Upper lobe of left lung (tissue), 4 donors: Measurements from ENCODE around the gene PZP.

Experiments
- CTCF ChIP-seq, 6 experiments: fragments of 450-650 bp in 4 of 6; fragments of 200-600 bp in 2 of 6; sonication (generic) in 2 of 6; IDR thresholded peaks; one replicate each; pipeline ENCODE4 v1.5.1; 2016 to 2019; ENCODE audit warnings: antibody characterized with exemption in 6 of 6
- POLR2A ChIP-seq, 4 donors: fragments of 450-650 bp; IDR thresholded peaks; one replicate each; pipeline ENCODE4 v1.5.1; 2016 to 2017; ENCODE audit warnings: antibody characterized with exemption in 4 of 4, mild to moderate bottlenecking in 2 of 4
- POLR2AphosphoS5 ChIP-seq, 2 donors: sonication (generic); formaldehyde crosslinking; IDR thresholded peaks; one replicate each; pipeline ENCODE4 v1.5.1; 2017; ENCODE audit warnings: antibody characterized with exemption in 2 of 2

GRCh38 chr12:9130244-9130643, 78.0 kb downstream of the PZP start:
- TF ChIP-seq POLR2AphosphoS5 (IDR thresholded peaks at IDR 0.05) (no peak), POLR2A (IDR thresholded peaks at IDR 0.05) (no peak), CTCF (IDR thresholded peaks at IDR 0.05) (no peak)
